CD14-positive monocyte (primary cell): Measurements from ENCODE around the gene TAF5L. TPM values are rescaled to one million over a fixed set of nuclear protein-coding genes. Genes with fewer than 3 reads are reported as not detected.
A peak's percentile ranks its signal among the peaks of the same experiment; 100 is the strongest.
"Not testable (repeated sequence)": the region's sequence is repeated elsewhere in the genome, so short reads cannot be mapped to it uniquely, and the experiment has no call there.

Source experiments
- DNase-seq, 3 donors: peaks; one replicate each; pipeline ENCODE4 v3.0.0-alpha.2; 2011 to 2022
- H2AFZ ChIP-seq: 2 replicates; pipeline ENCODE4 v1.6.0; 2012; ENCODE audit warnings: mild to moderate bottlenecking, low read depth, low read length, inconsistent platforms; ENCODE audit not compliant: insufficient read depth, poor library complexity, severe bottlenecking
- H3K27ac ChIP-seq, 2 donors: 1 replicate in 1 of 2; 2 replicates in 1 of 2; pipeline ENCODE4 v1.5.1; 2012 to 2013; ENCODE audit warnings: low read length in 2 of 2, control low read depth in 1 of 2, inconsistent platforms in 1 of 2, low read depth in 1 of 2, mild to moderate bottlenecking in 1 of 2
- H3K27me3 ChIP-seq, 2 donors: one replicate each; pipeline versions ENCODE4 v1.6.0 to v1.6.1; 2011 to 2013; ENCODE audit warnings: low read length in 2 of 2; ENCODE audit not compliant: control insufficient read depth in 2 of 2, insufficient read depth in 2 of 2
- H3K36me3 ChIP-seq, 2 donors: replicated peaks in 1 of 2; 1 replicate in 1 of 2; 2 replicates in 1 of 2; pipeline versions ENCODE4 v1.5.1 to v1.6.1; 2012 to 2013; ENCODE audit warnings: low read length in 2 of 2, control low read depth in 1 of 2, inconsistent platforms in 1 of 2, mild to moderate bottlenecking in 1 of 2; ENCODE audit not compliant: insufficient read depth in 2 of 2, control insufficient read depth in 1 of 2
- H3K4me1 ChIP-seq, 2 donors: 1 replicate in 1 of 2; 2 replicates in 1 of 2; pipeline versions ENCODE4 v1.5.1 to v1.6.1; 2012 to 2013; ENCODE audit warnings: low read length in 2 of 2, control low read depth in 1 of 2, inconsistent platforms in 1 of 2, mild to moderate bottlenecking in 1 of 2, moderate library complexity in 1 of 2; ENCODE audit not compliant: insufficient read depth in 2 of 2, control insufficient read depth in 1 of 2
- H3K4me2 ChIP-seq: replicated peaks from 2 replicates; pipeline ENCODE3; 2012; ENCODE audit warnings: low read length, moderate library complexity, mild to moderate bottlenecking; ENCODE audit not compliant: poor library complexity, severe bottlenecking; ENCODE audit errors: extremely low read depth
- H3K4me3 ChIP-seq, 3 experiments: fragments of 200-600 bp in 1 of 3; sonication (generic) in 1 of 3; replicated peaks in 1 of 3; 1 replicate in 2 of 3; 2 replicates in 1 of 3; pipeline ENCODE4 v1.5.1; 2011 to 2013; ENCODE audit warnings: low read length in 3 of 3, mild to moderate bottlenecking in 3 of 3, control low read depth in 2 of 3, low read depth in 2 of 3, inconsistent platforms in 1 of 3, moderate library complexity in 1 of 3
- H3K79me2 ChIP-seq: 2 replicates; pipeline ENCODE4 v1.6.0; 2012; ENCODE audit warnings: mild to moderate bottlenecking, control low read depth, inconsistent platforms, low read length, moderate library complexity; ENCODE audit not compliant: insufficient read depth
- H3K9ac ChIP-seq: 2 replicates; pipeline ENCODE4 v1.6.0; 2017; ENCODE audit warnings: low read length, mild to moderate bottlenecking; ENCODE audit not compliant: insufficient read depth, poor library complexity, severe bottlenecking
- H3K9me3 ChIP-seq, 2 donors: replicated peaks in 1 of 2; 1 replicate in 1 of 2; 2 replicates in 1 of 2; pipeline versions ENCODE4 v1.5.1 to v1.6.1; 2012 to 2013; ENCODE audit warnings: low read length in 2 of 2, control low read depth in 1 of 2; ENCODE audit not compliant: control insufficient read depth in 1 of 2, insufficient read depth in 1 of 2
- H4K20me1 ChIP-seq: 2 replicates; pipeline ENCODE4 v1.6.0; 2012; ENCODE audit warnings: mild to moderate bottlenecking, low read length, control low read depth, moderate library complexity; ENCODE audit not compliant: insufficient read depth
- H3K27ac Mint-ChIP-seq, 7 donors: one replicate each; pipeline ENCODE4 v1.8.0; 2020; ENCODE audit warnings: mild to moderate bottlenecking in 7 of 7, mixed read lengths in 7 of 7, moderate library complexity in 6 of 7, inconsistent platforms in 2 of 7
- H3K27me3 Mint-ChIP-seq, 3 donors: one replicate each; pipeline ENCODE4 v1.8.0; 2021 to 2022; ENCODE audit warnings: low read depth in 3 of 3, mild to moderate bottlenecking in 3 of 3, mixed read lengths in 3 of 3, moderate library complexity in 3 of 3, inconsistent platforms in 1 of 3
- H3K36me3 Mint-ChIP-seq, 2 donors: one replicate each; pipeline ENCODE4 v1.8.0; 2020; ENCODE audit warnings: mixed read lengths in 2 of 2, inconsistent platforms in 1 of 2, mild to moderate bottlenecking in 1 of 2
- H3K4me1 Mint-ChIP-seq: one replicate; pipeline ENCODE4 v1.8.0; 2020; ENCODE audit warnings: mild to moderate bottlenecking, mixed read lengths
- H3K4me3 Mint-ChIP-seq, 2 donors: one replicate each; pipeline ENCODE4 v1.8.0; 2020; ENCODE audit warnings: mild to moderate bottlenecking in 2 of 2, mixed read lengths in 2 of 2, moderate library complexity in 1 of 2
- H3K9me3 Mint-ChIP-seq, 7 donors: one replicate each; pipeline ENCODE4 v1.8.0; 2020 to 2022; ENCODE audit warnings: mixed read lengths in 7 of 7, mild to moderate bottlenecking in 6 of 7, moderate library complexity in 6 of 7, inconsistent platforms in 2 of 7
- CTCF ChIP-seq: fragments of 200-600 bp; IDR thresholded peaks from one replicate; pipeline ENCODE4 v1.8.0; 2022; ENCODE audit warnings: antibody characterized with exemption, mild to moderate bottlenecking
- WGBS: methylation state at CpG from one replicate; pipeline ENCODE4 v1.1.5; 2013; ENCODE audit warnings: missing lambda C conversion rate; ENCODE audit not compliant: insufficient coverage; 5-methylcytosine and 5-hydroxymethylcytosine counted together
- intact Hi-C, 2 donors: fragments of 100-400 bp; cut with micrococcal nuclease; formaldehyde crosslinking; loops; one replicate each; pipeline versions ENCODE4 v1.15.0 to v1.15.1; 2023
- polyA plus RNA-seq, 3 donors: library from polyadenylated mRNA; depleted of rRNA in 1 of 3; unstranded in 2 of 3; stranded (reverse) in 1 of 3; fragments of 300-500 nt in 2 of 3; fragments of >200 nt in 1 of 3; fragmentation: Illumina TruSeq in 2 of 3; gene quantifications; 1 replicate in 2 of 3; 2 replicates in 1 of 3; pipeline ENCODE4 v1.2.3, GENCODE V29; 2012 to 2021

The TAF5L gene
- polyA plus RNA-seq, 3 donors, result 3.8 to 15.4 (median 4.9) TPM

- Histone ChIP-seq H3K36me3 (peaks cover 46 to 81% of the 10 kb centered on the region in 2 donors), H3K79me2 (peaks cover 42% of the 10 kb centered on the region), H4K20me1 (peaks cover 33% of the 10 kb centered on the region), H3K4me1 (no peaks in the 10 kb centered on the region), H3K4me3 (no peak overlapping the region), H3K4me2 (no peak overlapping the region), H3K9ac (no peak overlapping the region), H2AFZ (no peak overlapping the region), H3K27me3 (no peaks in the 10 kb centered on the region), H3K27ac (no peak overlapping the region), H3K9me3 (no peaks in the 10 kb centered on the region)
- H3K4me1 Mint-ChIP-seq, result peaks cover 21% of the 10 kb centered on the region
- no peak for DNase-seq
- H3K27me3 Mint-ChIP-seq, result no peaks in the 10 kb centered on the region
- H3K36me3 Mint-ChIP-seq, result peaks cover 59 to 76% of the 10 kb centered on the region in 2 donors
- H3K4me3 Mint-ChIP-seq, result no peak overlapping the region
- intact Hi-C loops, result no loop called here
- H3K9me3 Mint-ChIP-seq, result no peaks in the 10 kb centered on the region
- no peak for TF ChIP-seq CTCF
- no CpG with 5 or more reads among the region's 3 CpGs for WGBS
- peak overlapping the region in 3 of 7 donors; percentile 16 to 68 (median 32) for H3K27ac Mint-ChIP-seq
These were observed 28.0 kb downstream of the TAF5L start for GRCh38 chr1:229597877-229598276.

GRCh38 chr1:229596925-229597699 is 28.8 kb downstream of the TAF5L start:
- H4K20me1 ChIP-seq, result peaks cover 33% of the 10 kb centered on the region
- Mint-ChIP-seq H3K36me3 (peaks cover 56 to 75% of the 10 kb centered on the region in 2 donors), H3K4me1 (peaks cover 21% of the 10 kb centered on the region), H3K27me3 (no peaks in the 10 kb centered on the region), H3K4me3 (no peak overlapping the region), H3K9me3 (no peaks in the 10 kb centered on the region), H3K27ac (peak overlapping the region in 4 of 7 donors; percentile 20 to 62 (median 36))
- peaks cover 44 to 81% of the 10 kb centered on the region in 2 donors for H3K36me3 ChIP-seq
- 9% methylated on average over 4 of the region's 7 CpGs for WGBS
- no peaks in the 10 kb centered on the region for H3K4me1 ChIP-seq
- H3K4me2 ChIP-seq, result no peak overlapping the region
- H3K79me2 ChIP-seq, result peaks cover 42% of the 10 kb centered on the region
- H3K4me3 ChIP-seq, result no peak overlapping the region
- no peaks in the 10 kb centered on the region for H3K27me3 ChIP-seq
- TF ChIP-seq CTCF, result no peak
- H2AFZ ChIP-seq, result no peak overlapping the region
- intact Hi-C loops, result no loop called here
- no peak overlapping the region for H3K9ac ChIP-seq
- H3K27ac ChIP-seq, result peak overlapping the region in 1 of 2 donors; percentile 38
- no peak for DNase-seq
- H3K9me3 ChIP-seq, result no peaks in the 10 kb centered on the region

GRCh38 chr1:229595876-229596275 is 30.0 kb downstream of the TAF5L start:
- H3K9me3 Mint-ChIP-seq, intact Hi-C loops, H2AFZ ChIP-seq, H3K4me1 ChIP-seq, H3K9ac ChIP-seq, H3K4me2 ChIP-seq, H3K27ac ChIP-seq, H3K27me3 Mint-ChIP-seq, H3K9me3 ChIP-seq, H3K27me3 ChIP-seq, DNase-seq, H3K4me3 ChIP-seq, H3K4me3 Mint-ChIP-seq: not testable (repeated sequence)
- Mint-ChIP-seq H3K4me1 (peaks cover 18% of the 10 kb centered on the region), H3K36me3 (peaks cover 50 to 72% of the 10 kb centered on the region in 2 donors), H3K27ac (peak overlapping the region in 1 of 7 donors; percentile 69)
- Histone ChIP-seq H4K20me1 (peaks cover 33% of the 10 kb centered on the region), H3K36me3 (peaks cover 33 to 81% of the 10 kb centered on the region in 2 donors), H3K79me2 (peaks cover 42% of the 10 kb centered on the region)
- no CpG with 5 or more reads among the region's 7 CpGs for WGBS
